Loucy (cell line): Measurements from ENCODE around the gene FMO2.

Source experiments
- H2AFZ ChIP-seq: fragments of 200-600 bp; sonication (generic); 2 replicates; pipeline ENCODE4 v1.6.0; 2016; ENCODE audit warnings: antibody characterized with exemption, mild to moderate bottlenecking, low read length, moderate library complexity
- H3F3A ChIP-seq: fragments of 200-600 bp; 2 replicates; pipeline ENCODE4 v1.6.0; 2016; ENCODE audit warnings: antibody characterized with exemption, low read depth, mild to moderate bottlenecking
- H3K27me3 ChIP-seq: fragments of 200-600 bp; sonication (generic); 2 replicates; pipeline ENCODE4 v1.6.1; 2014; ENCODE audit warnings: low read length, mild to moderate bottlenecking; ENCODE audit not compliant: insufficient read depth, poor library complexity, severe bottlenecking
- H3K36me3 ChIP-seq: fragments of 200-600 bp; sonication (generic); 2 replicates; pipeline ENCODE4 v1.6.1; 2016; ENCODE audit warnings: low read length; ENCODE audit not compliant: insufficient read depth
- H3K4me1 ChIP-seq: fragments of 200-600 bp; sonication (generic); 2 replicates; pipeline ENCODE4 v1.5.1; 2014; ENCODE audit warnings: low read length, mild to moderate bottlenecking; ENCODE audit not compliant: insufficient read depth, poor library complexity, severe bottlenecking
- H3K4me2 ChIP-seq: fragments of 200-600 bp; sonication (generic); 2 replicates; pipeline ENCODE4 v1.6.0; 2014; ENCODE audit warnings: antibody characterized with exemption, low read length, low read depth, mild to moderate bottlenecking; ENCODE audit not compliant: poor library complexity, severe bottlenecking
- H3K4me3 ChIP-seq: fragments of 200-600 bp; sonication (generic); 2 replicates; pipeline ENCODE4 v1.5.1; 2014; ENCODE audit warnings: low read length, mild to moderate bottlenecking, mixed read lengths; ENCODE audit not compliant: poor library complexity, severe bottlenecking
- H3K79me2 ChIP-seq: fragments of 200-600 bp; sonication (generic); 2 replicates; pipeline ENCODE4 v1.6.1; 2014; ENCODE audit warnings: low read length; ENCODE audit not compliant: insufficient read depth
- H3K9ac ChIP-seq: fragments of 200-600 bp; sonication (generic); 2 replicates; pipeline ENCODE4 v1.6.0; 2014; ENCODE audit warnings: mild to moderate bottlenecking, low read depth, low read length, moderate library complexity; ENCODE audit not compliant: poor library complexity, severe bottlenecking
- H3K9me2 ChIP-seq: fragments of 200-600 bp; sonication (generic); replicated peaks from 2 replicates; pipeline ENCODE4 v1.6.1; 2016; ENCODE audit warnings: low read depth, low read length, mixed read lengths
- H3K9me3 ChIP-seq: fragments of 200-600 bp; sonication (generic); 2 replicates; pipeline ENCODE4 v1.6.1; 2014; ENCODE audit warnings: mild to moderate bottlenecking, antibody characterized with exemption, low read length, low read depth; ENCODE audit not compliant: insufficient read depth
- H4K20me1 ChIP-seq: fragments of 200-600 bp; sonication (generic); 2 replicates; pipeline ENCODE4 v1.6.0; 2014; ENCODE audit warnings: antibody characterized with exemption, low read length, mild to moderate bottlenecking; ENCODE audit not compliant: insufficient read depth, poor library complexity, severe bottlenecking
- EZH2phosphoT487 ChIP-seq: fragments of 200-600 bp; IDR thresholded peaks from 2 replicates; pipeline ENCODE4 v1.6.1; 2018; ENCODE audit warnings: antibody characterized with exemption, mild to moderate bottlenecking, moderate library complexity, borderline replicate concordance
- TF ChIP-seq, protein P1 (sequence below): fragments of 200-600 bp; sonication (generic); conservative IDR thresholded peaks from 2 replicates; pipeline ENCODE4 v1.5.1; 2014; ENCODE audit warnings: mild to moderate bottlenecking, antibody characterized with exemption, low read length

Gene FMO2

DNA sequence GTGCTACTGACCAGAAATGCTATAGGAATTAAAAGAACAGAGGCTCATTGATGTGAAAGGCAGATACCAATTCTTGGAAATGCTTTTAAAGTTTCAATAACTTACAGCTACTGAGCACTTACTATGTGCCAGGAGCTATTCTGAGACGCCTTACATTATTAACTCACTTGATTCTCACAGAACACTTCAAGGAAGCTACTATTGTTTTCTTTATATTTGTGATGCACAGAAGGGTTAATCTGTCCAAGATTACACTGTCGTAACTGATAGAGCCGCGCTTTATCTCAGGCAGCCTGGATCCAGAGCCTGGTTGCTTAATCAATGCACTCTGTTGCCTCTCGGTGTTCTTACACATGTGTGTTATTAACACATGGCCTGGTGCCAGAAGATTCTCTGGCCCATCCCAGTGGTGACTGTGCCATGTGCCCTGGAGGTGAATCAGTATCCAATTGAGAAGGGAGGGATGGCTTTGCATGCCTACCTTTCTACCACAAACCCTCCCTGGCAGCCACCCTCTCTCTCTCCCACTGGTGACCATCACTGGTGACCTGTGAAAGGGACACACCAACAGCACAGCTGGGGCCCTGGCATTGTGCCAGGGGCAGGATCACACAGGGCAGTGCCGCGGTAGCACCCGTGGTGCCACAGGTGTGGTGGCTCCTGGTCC lies 72.0 kb downstream of the FMO2 start:
- Histone ChIP-seq H3K4me3 (no peak overlapping the region), H3F3A (no peaks in the 10 kb centered on the region), H3K4me2 (no peak overlapping the region), H4K20me1 (no peaks in the 10 kb centered on the region), H3K79me2 (no peaks in the 10 kb centered on the region), H2AFZ (no peak overlapping the region), H3K9me3 (no peaks in the 10 kb centered on the region), H3K27me3 (peaks cover 4% of the 10 kb centered on the region), H3K9ac (no peak overlapping the region), H3K9me2 (no peaks in the 10 kb centered on the region), H3K4me1 (no peaks in the 10 kb centered on the region), H3K36me3 (no peaks in the 10 kb centered on the region)
- TF ChIP-seq EZH2phosphoT487 = no peak
- TF ChIP-seq, protein P1, sequence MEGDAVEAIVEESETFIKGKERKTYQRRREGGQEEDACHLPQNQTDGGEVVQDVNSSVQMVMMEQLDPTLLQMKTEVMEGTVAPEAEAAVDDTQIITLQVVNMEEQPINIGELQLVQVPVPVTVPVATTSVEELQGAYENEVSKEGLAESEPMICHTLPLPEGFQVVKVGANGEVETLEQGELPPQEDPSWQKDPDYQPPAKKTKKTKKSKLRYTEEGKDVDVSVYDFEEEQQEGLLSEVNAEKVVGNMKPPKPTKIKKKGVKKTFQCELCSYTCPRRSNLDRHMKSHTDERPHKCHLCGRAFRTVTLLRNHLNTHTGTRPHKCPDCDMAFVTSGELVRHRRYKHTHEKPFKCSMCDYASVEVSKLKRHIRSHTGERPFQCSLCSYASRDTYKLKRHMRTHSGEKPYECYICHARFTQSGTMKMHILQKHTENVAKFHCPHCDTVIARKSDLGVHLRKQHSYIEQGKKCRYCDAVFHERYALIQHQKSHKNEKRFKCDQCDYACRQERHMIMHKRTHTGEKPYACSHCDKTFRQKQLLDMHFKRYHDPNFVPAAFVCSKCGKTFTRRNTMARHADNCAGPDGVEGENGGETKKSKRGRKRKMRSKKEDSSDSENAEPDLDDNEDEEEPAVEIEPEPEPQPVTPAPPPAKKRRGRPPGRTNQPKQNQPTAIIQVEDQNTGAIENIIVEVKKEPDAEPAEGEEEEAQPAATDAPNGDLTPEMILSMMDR = no peak

DNA sequence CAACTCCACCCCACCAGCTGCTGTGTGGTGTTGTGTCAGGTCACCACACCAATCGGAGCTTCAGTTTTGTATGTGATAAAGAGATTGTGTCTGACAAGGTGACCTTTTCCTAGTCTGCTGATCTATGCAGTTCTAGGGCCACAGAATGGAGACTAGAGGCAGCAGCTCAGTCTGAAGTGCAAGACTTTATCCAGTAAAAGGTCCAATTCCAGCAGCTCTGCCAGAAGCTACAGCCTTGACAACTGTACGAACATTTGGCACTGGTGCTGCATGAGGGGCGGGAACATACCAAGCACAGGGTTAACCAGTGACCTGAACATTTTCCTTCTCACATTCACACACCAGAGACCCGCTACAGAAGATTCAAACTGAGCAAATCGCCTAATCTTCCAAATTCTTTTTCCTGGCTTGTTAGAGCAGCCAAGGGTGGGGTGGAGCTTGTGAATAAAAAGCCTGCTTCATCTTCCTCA lies 72.5 kb downstream of the FMO2 start:
- H2AFZ ChIP-seq = no peak overlapping the region
- H3K27me3 ChIP-seq = peaks cover 4% of the 10 kb centered on the region
- no peak overlapping the region for H3K4me2 ChIP-seq
- no peaks in the 10 kb centered on the region for H3F3A ChIP-seq
- no peaks in the 10 kb centered on the region for H3K36me3 ChIP-seq
- H3K4me1 ChIP-seq = no peaks in the 10 kb centered on the region
- no peaks in the 10 kb centered on the region for H4K20me1 ChIP-seq
- no peaks in the 10 kb centered on the region for H3K79me2 ChIP-seq
- H3K9ac ChIP-seq = no peak overlapping the region
- no peak overlapping the region for H3K4me3 ChIP-seq
- H3K9me2 ChIP-seq = no peaks in the 10 kb centered on the region
- TF ChIP-seq, protein P1 = no peak
- TF ChIP-seq EZH2phosphoT487 = no peak
- no peaks in the 10 kb centered on the region for H3K9me3 ChIP-seq

DNA sequence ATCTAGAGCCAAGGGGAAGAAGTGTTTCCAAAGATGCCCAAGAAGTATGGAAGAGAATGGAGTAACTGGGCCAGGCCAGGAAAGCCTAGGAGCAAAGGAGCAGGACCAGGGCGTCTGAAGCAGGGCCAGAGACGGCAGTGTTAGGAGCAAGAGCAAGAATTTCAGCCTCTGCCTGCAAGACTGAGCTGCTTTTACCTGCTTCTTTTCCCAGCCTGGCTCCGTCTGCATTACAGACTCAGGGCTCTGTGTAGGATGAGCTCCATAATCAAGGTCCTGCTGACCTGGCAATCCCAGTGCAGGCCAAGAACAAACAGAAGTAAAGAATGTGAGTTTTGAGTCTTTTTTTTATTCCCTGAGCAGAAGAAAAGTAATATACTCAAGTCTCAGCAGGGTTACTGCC lies 73.3 kb downstream of the FMO2 start:
- TF ChIP-seq EZH2phosphoT487 = no peak
- TF ChIP-seq, protein P1 = no peak
- no peaks in the 10 kb centered on the region for H3K36me3 ChIP-seq
- H3K9ac ChIP-seq = no peak overlapping the region
- no peaks in the 10 kb centered on the region for H3K79me2 ChIP-seq
- H3K9me2 ChIP-seq = no peaks in the 10 kb centered on the region
- no peak overlapping the region for H3K4me2 ChIP-seq
- no peaks in the 10 kb centered on the region for H3F3A ChIP-seq
- no peaks in the 10 kb centered on the region for H3K4me1 ChIP-seq
- no peak overlapping the region for H3K4me3 ChIP-seq
- H3K9me3 ChIP-seq = no peaks in the 10 kb centered on the region
- H2AFZ ChIP-seq = no peak overlapping the region
- no peaks in the 10 kb centered on the region for H4K20me1 ChIP-seq
- H3K27me3 ChIP-seq = peaks cover 4% of the 10 kb centered on the region
